GM23248 (cell line): Measurements from ENCODE around the gene PRSS36. TPM values are rescaled to one million over a fixed set of nuclear protein-coding genes. Genes with fewer than 3 reads are reported as not detected.

Experiments
- DNase-seq: peaks from one replicate; pipeline ENCODE4 v3.0.0-alpha.2; 2015
- H2AFZ ChIP-seq: fragments of 200-600 bp; sonication (generic); 2 replicates; pipeline ENCODE4 v1.6.1; 2016; ENCODE audit warnings: antibody characterized with exemption
- H3F3A ChIP-seq: fragments of 200-600 bp; sonication (generic); 2 replicates; pipeline ENCODE4 v1.6.1; 2016; ENCODE audit warnings: mild to moderate bottlenecking, antibody characterized with exemption, mixed run types; ENCODE audit not compliant: insufficient read depth
- H3K27ac ChIP-seq: fragments of 200-600 bp; sonication (generic); 2 replicates; pipeline ENCODE4 v1.5.1; 2016; ENCODE audit warnings: mild to moderate bottlenecking
- H3K27me3 ChIP-seq: fragments of 200-600 bp; sonication (generic); replicated peaks from 2 replicates; pipeline ENCODE4 v1.6.1; 2016; ENCODE audit warnings: mild to moderate bottlenecking; ENCODE audit not compliant: insufficient read depth
- H3K36me3 ChIP-seq: fragments of 200-600 bp; sonication (generic); 2 replicates; pipeline ENCODE4 v1.6.1; 2016; ENCODE audit warnings: low read depth, mild to moderate bottlenecking
- H3K4me1 ChIP-seq: fragments of 200-600 bp; sonication (generic); 2 replicates; pipeline ENCODE4 v1.6.1; 2016; ENCODE audit warnings: mild to moderate bottlenecking; ENCODE audit not compliant: insufficient read depth
- H3K4me2 ChIP-seq: fragments of 200-600 bp; sonication (generic); one replicate; pipeline ENCODE4 v1.6.1; 2016; ENCODE audit warnings: mild to moderate bottlenecking; ENCODE audit not compliant: unreplicated experiment
- H3K4me3 ChIP-seq: fragments of 200-600 bp; sonication (generic); 2 replicates; pipeline ENCODE4 v1.5.1; 2016; ENCODE audit warnings: mild to moderate bottlenecking
- H3K79me2 ChIP-seq: fragments of 200-600 bp; sonication (generic); 2 replicates; pipeline ENCODE4 v1.6.1; 2016; ENCODE audit warnings: mild to moderate bottlenecking; ENCODE audit not compliant: insufficient read depth
- H3K9ac ChIP-seq: fragments of 200-600 bp; sonication (generic); 2 replicates; pipeline ENCODE4 v1.6.1; 2016; ENCODE audit warnings: mild to moderate bottlenecking
- H3K9me2 ChIP-seq: fragments of 200-600 bp; sonication (generic); 2 replicates; pipeline ENCODE4 v1.6.1; 2016; ENCODE audit warnings: mixed run types, mild to moderate bottlenecking, moderate library complexity; ENCODE audit not compliant: insufficient read depth
- H3K9me3 ChIP-seq: fragments of 200-600 bp; sonication (generic); one replicate; pipeline ENCODE4 v1.6.1; 2017; ENCODE audit warnings: low read depth
- H4K20me1 ChIP-seq: fragments of 200-600 bp; sonication (generic); 2 replicates; pipeline ENCODE4 v1.6.0; 2016; ENCODE audit not compliant: insufficient read depth
- EZH2 ChIP-seq: fragments of 200-600 bp; sonication (generic); IDR thresholded peaks from 2 replicates; pipeline ENCODE4 v1.6.1; 2018; ENCODE audit warnings: antibody characterized with exemption, mild to moderate bottlenecking; ENCODE audit not compliant: insufficient read depth, poor library complexity, severe bottlenecking
- EZH2phosphoT487 ChIP-seq: fragments of 200-600 bp; sonication (generic); IDR thresholded peaks from 2 replicates; pipeline ENCODE4 v1.6.1; 2018; ENCODE audit warnings: antibody characterized with exemption, moderate library complexity, mild to moderate bottlenecking, low read depth; ENCODE audit not compliant: insufficient read depth
- WGBS, 2 experiments: methylation state at CpG; one replicate each; pipeline ENCODE4 v1.1.6; 2015 to 2017; ENCODE audit warnings: low lambda C conversion rate in 2 of 2, low coverage in 1 of 2; ENCODE audit errors: missing lambda C conversion rate in 2 of 2; 5-methylcytosine and 5-hydroxymethylcytosine counted together
- in situ Hi-C: fragments of 300-500 bp; cut with MboI; formaldehyde crosslinking; loops from 2 replicates; pipeline ENCODE4 v1.15.0; 2020
- polyA plus RNA-seq: library from polyadenylated mRNA; unstranded; fragments of >200 nt; fragmentation: Nextera tagmentation; extraction: Ambion mirVana; gene quantifications from 2 replicates; pipeline ENCODE4 v1.2.1, GENCODE V29; 2016
- total RNA-seq: library from RNA; depleted of rRNA; stranded (reverse); fragments of >200 nt; shearing (Covaris generic); gene quantifications from 2 replicates; pipeline ENCODE4 v1.2.3, GENCODE V29; 2014

PRSS36 gene
- total and polyA plus RNA-seq, 2 experiments from 2014 or later = 2.2 TPM; not detected in 1

DNA sequence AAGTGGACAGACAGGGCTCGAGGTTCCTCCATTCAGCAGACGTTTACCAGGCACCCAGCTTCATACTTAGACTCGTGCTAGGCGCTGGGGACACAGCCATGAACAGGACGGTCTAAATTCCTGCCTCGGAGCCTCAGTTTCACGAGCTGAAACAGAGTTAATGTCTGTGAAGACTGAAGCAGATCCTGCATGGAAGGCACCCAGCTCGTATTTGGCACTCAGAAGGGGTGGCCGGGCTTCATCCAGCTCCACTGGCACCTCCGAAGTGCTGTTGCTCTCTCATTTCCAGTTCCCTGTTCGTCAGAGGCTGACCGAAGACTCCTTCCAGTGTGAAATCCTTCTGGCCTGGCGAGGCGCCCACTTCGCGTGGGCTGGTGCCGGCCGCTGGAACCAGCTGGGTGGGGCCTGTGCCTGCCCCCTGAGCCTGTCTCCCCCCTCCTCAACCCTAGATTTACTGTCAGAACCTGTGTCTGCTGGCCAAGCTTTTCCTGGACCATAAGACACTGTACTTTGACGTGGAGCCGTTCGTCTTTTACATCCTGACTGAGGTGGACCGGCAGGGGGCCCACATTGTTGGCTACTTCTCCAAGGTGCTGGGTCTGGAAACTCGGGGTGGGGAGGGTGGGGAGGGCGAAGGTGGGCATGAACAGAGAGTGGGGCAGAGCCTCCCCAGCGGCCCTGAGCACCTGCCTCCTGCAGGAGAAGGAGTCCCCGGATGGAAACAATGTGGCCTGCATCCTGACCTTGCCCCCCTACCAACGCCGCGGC is 20.1 kb downstream of the PRSS36 start:
- peak; percentile 33 for DNase-seq
- no peaks in the 10 kb centered on the region; the same call in 1 of the 2 replicates for H3K36me3 ChIP-seq
- no peak overlapping the region for H3K4me2 ChIP-seq
- no peaks in the 10 kb centered on the region for H3K27me3 ChIP-seq
- TF ChIP-seq EZH2phosphoT487 (no peak), EZH2 (no peak)
- 62 to 63% methylated on average over 28 to 29 of the region's 29 CpGs for WGBS, 2 experiments
- H3K4me3 ChIP-seq = no peak overlapping the region
- H3K27ac ChIP-seq = no peak overlapping the region
- no peaks in the 10 kb centered on the region for H3F3A ChIP-seq
- no peaks in the 10 kb centered on the region for H3K9me2 ChIP-seq
- no peaks in the 10 kb centered on the region for H3K4me1 ChIP-seq
- no peak overlapping the region for H3K9ac ChIP-seq
- no peaks in the 10 kb centered on the region for H3K9me3 ChIP-seq
- no peaks in the 10 kb centered on the region for H3K79me2 ChIP-seq
- in situ Hi-C loops = no loop called here
- no peaks in the 10 kb centered on the region for H4K20me1 ChIP-seq
- H2AFZ ChIP-seq = no peak overlapping the region

DNA sequence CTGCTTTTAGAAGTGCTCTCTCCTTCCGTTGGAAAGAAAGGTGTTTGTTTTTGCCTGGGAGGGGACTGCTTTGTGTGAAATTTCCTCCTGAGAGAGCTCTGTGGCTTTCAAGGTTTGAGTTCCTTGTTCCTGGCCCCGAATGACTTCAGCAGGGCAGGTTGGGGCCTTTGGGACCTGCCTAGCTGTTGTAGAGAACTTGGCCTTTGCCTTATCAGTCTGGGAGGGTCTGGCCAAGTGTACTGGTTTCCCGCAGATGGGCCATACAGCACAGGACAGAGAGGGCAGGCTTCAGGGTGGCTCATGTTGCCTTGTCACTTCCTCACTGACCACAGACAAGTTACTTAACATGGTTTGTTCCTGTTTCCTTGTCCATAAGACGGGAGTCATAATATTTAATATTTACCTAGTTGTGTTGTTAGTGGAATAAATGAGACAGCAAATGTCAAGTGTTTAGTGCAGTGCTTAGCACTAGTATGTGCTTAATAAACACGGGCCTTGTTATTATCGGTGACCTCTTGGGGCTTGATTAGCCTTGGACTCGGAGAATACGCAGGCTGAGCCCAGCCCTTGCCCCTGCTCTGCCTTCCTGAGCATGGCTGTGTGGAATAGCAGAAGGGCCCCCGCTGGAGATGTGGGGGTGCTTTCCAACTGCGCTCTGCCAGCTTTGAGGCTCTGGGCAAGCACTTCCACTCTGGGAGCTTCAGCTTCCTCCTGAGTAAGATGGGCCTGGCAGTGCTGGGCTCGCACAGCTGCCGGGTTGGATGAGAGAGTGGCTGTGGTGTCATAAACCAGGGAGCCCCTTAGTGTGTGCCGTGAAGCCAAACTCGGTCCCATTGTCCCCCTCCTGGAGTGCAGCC is 20.9 kb downstream of the PRSS36 start:
- no peaks in the 10 kb centered on the region for H3F3A ChIP-seq
- no peak overlapping the region for H3K4me3 ChIP-seq
- H3K36me3 ChIP-seq = peaks cover 3% of the 10 kb centered on the region; the same call in 1 of the 2 replicates
- in situ Hi-C loops = no loop called here
- no peak overlapping the region for H3K9ac ChIP-seq
- H3K27me3 ChIP-seq = no peaks in the 10 kb centered on the region
- no peaks in the 10 kb centered on the region for H3K9me3 ChIP-seq
- H3K4me1 ChIP-seq = no peaks in the 10 kb centered on the region
- H3K27ac ChIP-seq = no peak overlapping the region
- TF ChIP-seq EZH2phosphoT487 = no peak
- no peak for TF ChIP-seq EZH2
- DNase-seq = no peak
- no peaks in the 10 kb centered on the region for H3K79me2 ChIP-seq
- H2AFZ ChIP-seq = no peak overlapping the region
- H4K20me1 ChIP-seq = no peaks in the 10 kb centered on the region
- no peak overlapping the region for H3K4me2 ChIP-seq
- no peaks in the 10 kb centered on the region for H3K9me2 ChIP-seq
- WGBS, 2 experiments = 91 to 92% methylated on average over 14 of the region's 14 CpGs

DNA sequence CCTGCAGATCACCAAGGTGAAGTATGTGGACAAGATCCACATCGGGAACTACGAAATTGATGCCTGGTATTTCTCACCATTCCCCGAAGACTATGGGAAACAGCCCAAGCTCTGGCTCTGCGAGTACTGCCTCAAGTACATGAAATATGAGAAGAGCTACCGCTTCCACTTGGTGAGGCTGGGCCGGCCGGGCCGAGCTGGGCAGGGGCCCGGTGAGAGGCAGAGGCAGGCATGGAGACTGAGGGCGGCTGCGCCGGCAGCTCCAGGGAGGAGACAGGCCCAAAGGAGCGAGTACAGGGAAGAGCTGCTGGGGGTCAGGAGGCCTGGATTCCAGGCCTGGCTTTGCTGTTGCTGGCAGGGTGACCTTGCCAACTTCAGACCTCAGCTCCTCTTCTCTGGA is 22.7 kb downstream of the PRSS36 start:
- WGBS, 2 experiments = 95 to 96% methylated on average over 13 of the region's 13 CpGs
- Histone ChIP-seq H4K20me1 (no peaks in the 10 kb centered on the region), H3K4me3 (no peak overlapping the region), H3K9ac (no peak overlapping the region), H3K27me3 (no peaks in the 10 kb centered on the region), H3K9me2 (no peaks in the 10 kb centered on the region), H3K9me3 (no peaks in the 10 kb centered on the region), H2AFZ (no peak overlapping the region), H3K4me2 (no peak overlapping the region), H3K4me1 (no peaks in the 10 kb centered on the region), H3K79me2 (no peaks in the 10 kb centered on the region), H3F3A (no peaks in the 10 kb centered on the region), H3K36me3 (peaks cover 10% of the 10 kb centered on the region), H3K27ac (no peak overlapping the region)
- no peak for TF ChIP-seq EZH2
- TF ChIP-seq EZH2phosphoT487 = no peak
- in situ Hi-C loops = no loop called here
- no peak for DNase-seq

- H3K36me3 ChIP-seq = peaks cover 20% of the 10 kb centered on the region
- in situ Hi-C loops = no loop called here
- H3K9me2 ChIP-seq = no peaks in the 10 kb centered on the region
- H3F3A ChIP-seq = no peaks in the 10 kb centered on the region
- no peak overlapping the region for H3K4me2 ChIP-seq
- H2AFZ ChIP-seq = no peak overlapping the region
- TF ChIP-seq EZH2 = no peak
- TF ChIP-seq EZH2phosphoT487 = no peak
- 98 to 100% methylated on average over 3 of the region's 3 CpGs for WGBS, 2 experiments
- no peaks in the 10 kb centered on the region for H3K4me1 ChIP-seq
- no peak overlapping the region for H3K27ac ChIP-seq
- no peaks in the 10 kb centered on the region for H3K9me3 ChIP-seq
- no peak overlapping the region for H3K4me3 ChIP-seq
- H3K9ac ChIP-seq = no peak overlapping the region
- no peaks in the 10 kb centered on the region for H3K27me3 ChIP-seq
- no peak for DNase-seq
- H4K20me1 ChIP-seq = no peaks in the 10 kb centered on the region
- 0 out of 2 replicates have a peak, but pooled peaks cover under 1% of the 10 kb centered on the region for H3K79me2 ChIP-seq
Measured at GRCh38 chr16:31125844-31126243, 24.0 kb downstream of the PRSS36 start.
